ENCODE data around the gene IGSF21. TPM values are rescaled to one million over a fixed set of nuclear protein-coding genes. Genes with fewer than 3 reads are reported as not detected.

Gene IGSF21
- total RNA-seq, 2 experiments from 2014 or later = not detected

DNA sequence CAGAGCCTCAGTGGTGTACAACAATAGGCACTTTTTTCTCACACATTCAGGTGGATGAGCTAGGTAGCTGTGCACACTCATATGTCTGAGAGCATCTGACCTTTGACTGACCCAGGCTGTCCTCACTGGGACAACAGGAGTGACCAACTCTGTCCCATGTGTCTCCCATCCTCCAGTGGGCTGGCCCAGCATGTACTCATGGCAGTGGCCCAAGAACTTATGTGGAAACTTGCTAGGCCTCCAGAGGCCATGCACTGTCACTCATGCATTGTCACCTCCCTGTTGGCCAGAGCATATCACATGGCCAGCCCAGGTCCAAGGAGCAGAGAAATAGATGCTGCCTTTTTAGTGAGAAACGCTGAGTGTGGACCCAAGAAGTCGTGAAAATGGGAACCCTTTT lies 158.8 kb downstream of the IGSF21 start:
- POLR2A ChIA-PET = no interaction called here
- no peak for DNase-seq
- Histone ChIP-seq H3K36me3 (ENCODE audit: insufficient read depth, low read length) (no peaks in the 10 kb centered on the region), H3K27ac (ENCODE audit: low read depth in 1 of 2, low read length in 2 of 2) (no peak overlapping the region), H3K9me3 (ENCODE audit: control insufficient read depth in 1 of 2, insufficient read depth in 1 of 2, low read length in 2 of 2) (peaks cover 0 to 4% of the 10 kb centered on the region in 2 experiments), H3K4me3 (ENCODE audit: low read length) (no peak overlapping the region), H3K4me1 (ENCODE audit: insufficient read depth, low read length) (no peaks in the 10 kb centered on the region), H3K27me3 (ENCODE audit: control insufficient read depth in 1 of 2, insufficient read depth in 2 of 2, low read length in 2 of 2) (peaks cover 0 to 2% of the 10 kb centered on the region in 2 experiments)
- intact Hi-C loops (cut with DNase I, micrococcal nuclease) = no loop called here
- H3K9me3 Mint-ChIP-seq = no peaks in the 10 kb centered on the region
- H3K27ac Mint-ChIP-seq = no peak overlapping the region
- no peak for ATAC-seq (ENCODE audit: poor library complexity)
- no peaks in the 10 kb centered on the region for H3K4me1 Mint-ChIP-seq (ENCODE audit: low read depth)
- TF ChIP-seq, protein P1, sequence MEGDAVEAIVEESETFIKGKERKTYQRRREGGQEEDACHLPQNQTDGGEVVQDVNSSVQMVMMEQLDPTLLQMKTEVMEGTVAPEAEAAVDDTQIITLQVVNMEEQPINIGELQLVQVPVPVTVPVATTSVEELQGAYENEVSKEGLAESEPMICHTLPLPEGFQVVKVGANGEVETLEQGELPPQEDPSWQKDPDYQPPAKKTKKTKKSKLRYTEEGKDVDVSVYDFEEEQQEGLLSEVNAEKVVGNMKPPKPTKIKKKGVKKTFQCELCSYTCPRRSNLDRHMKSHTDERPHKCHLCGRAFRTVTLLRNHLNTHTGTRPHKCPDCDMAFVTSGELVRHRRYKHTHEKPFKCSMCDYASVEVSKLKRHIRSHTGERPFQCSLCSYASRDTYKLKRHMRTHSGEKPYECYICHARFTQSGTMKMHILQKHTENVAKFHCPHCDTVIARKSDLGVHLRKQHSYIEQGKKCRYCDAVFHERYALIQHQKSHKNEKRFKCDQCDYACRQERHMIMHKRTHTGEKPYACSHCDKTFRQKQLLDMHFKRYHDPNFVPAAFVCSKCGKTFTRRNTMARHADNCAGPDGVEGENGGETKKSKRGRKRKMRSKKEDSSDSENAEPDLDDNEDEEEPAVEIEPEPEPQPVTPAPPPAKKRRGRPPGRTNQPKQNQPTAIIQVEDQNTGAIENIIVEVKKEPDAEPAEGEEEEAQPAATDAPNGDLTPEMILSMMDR (IDR thresholded peaks at IDR 0.05) = no peak
- H3K36me3 Mint-ChIP-seq (ENCODE audit: low read depth) = no peaks in the 10 kb centered on the region
- CTCF ChIA-PET = no interaction called here
- no peak overlapping the region for H3K4me3 Mint-ChIP-seq
- H3K27me3 Mint-ChIP-seq = peaks cover 33% of the 10 kb centered on the region

DNA sequence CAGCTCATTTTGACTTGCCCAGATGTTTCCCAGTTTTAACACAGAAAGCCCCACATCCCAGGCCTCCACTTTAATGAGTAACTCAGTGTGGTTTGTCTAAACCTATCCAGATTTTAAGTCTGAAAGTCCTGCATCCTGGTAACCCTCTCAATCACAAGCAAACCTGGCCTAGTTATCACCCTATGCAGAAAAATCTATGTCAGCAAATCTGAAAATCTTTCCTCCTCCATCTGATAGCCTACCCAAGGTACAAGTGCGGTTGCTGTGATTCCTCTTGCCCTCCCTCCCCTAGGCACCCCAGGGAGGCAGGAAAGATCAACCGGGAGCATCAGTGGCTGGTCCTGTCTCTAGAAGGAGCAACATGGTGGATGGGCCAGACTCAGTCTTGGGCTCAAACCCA lies 163.7 kb downstream of the IGSF21 start:
- no peaks in the 10 kb centered on the region for H3K9me3 ChIP-seq (ENCODE audit: control insufficient read depth in 1 of 2, insufficient read depth in 1 of 2, low read length in 2 of 2)
- H3K27ac ChIP-seq (ENCODE audit: low read depth in 1 of 2, low read length in 2 of 2) = no peak overlapping the region
- POLR2A ChIA-PET = no interaction called here
- DNase-seq (no peak), ATAC-seq (ENCODE audit: poor library complexity) (no peak)
- TF ChIP-seq, protein P1 (IDR thresholded peaks at IDR 0.05) = no peak
- Mint-ChIP-seq H3K4me3 (no peak overlapping the region), H3K9me3 (no peaks in the 10 kb centered on the region), H3K27ac (no peak overlapping the region), H3K27me3 (peaks cover 27% of the 10 kb centered on the region), H3K4me1 (ENCODE audit: low read depth) (no peaks in the 10 kb centered on the region), H3K36me3 (ENCODE audit: low read depth) (no peaks in the 10 kb centered on the region)
- no peaks in the 10 kb centered on the region for H3K36me3 ChIP-seq (ENCODE audit: insufficient read depth, low read length)
- intact Hi-C loops (cut with DNase I, micrococcal nuclease) = no loop called here
- H3K4me1 ChIP-seq (ENCODE audit: insufficient read depth, low read length) = no peaks in the 10 kb centered on the region
- peaks cover 0 to 7% of the 10 kb centered on the region in 2 experiments for H3K27me3 ChIP-seq (ENCODE audit: control insufficient read depth in 1 of 2, insufficient read depth in 2 of 2, low read length in 2 of 2)
- no peak overlapping the region for H3K4me3 ChIP-seq (ENCODE audit: low read length)
- CTCF ChIA-PET = no interaction called here

DNA sequence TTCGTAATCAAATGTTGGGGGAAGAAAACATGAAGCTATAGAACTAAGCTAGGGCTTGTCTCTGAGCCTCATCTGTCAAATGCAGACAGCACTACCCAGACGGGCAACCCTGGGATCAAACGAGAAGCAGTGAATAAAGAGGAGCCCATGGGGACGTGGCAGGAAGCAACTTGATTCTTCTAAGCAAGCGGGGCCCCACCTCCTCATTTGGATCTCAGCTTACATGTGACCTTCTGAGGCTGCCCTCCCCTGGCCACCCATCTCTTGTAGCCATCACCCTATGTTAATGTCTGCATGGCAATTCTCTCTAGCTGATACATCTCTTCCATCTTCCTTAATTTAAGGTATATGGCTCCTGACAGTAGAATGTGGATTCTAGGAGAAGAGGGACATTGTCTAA lies 171.3 kb downstream of the IGSF21 start:
- no peak overlapping the region for H3K4me3 ChIP-seq (ENCODE audit: low read length)
- no peak overlapping the region for H3K27ac ChIP-seq (ENCODE audit: low read depth in 1 of 2, low read length in 2 of 2)
- H3K9me3 Mint-ChIP-seq = no peaks in the 10 kb centered on the region
- intact Hi-C loops (cut with DNase I, micrococcal nuclease) = no loop called here
- H3K9me3 ChIP-seq (ENCODE audit: control insufficient read depth in 1 of 2, insufficient read depth in 1 of 2, low read length in 2 of 2) = peaks cover 0 to 10% of the 10 kb centered on the region in 2 experiments
- no peaks in the 10 kb centered on the region for H3K4me1 Mint-ChIP-seq (ENCODE audit: low read depth)
- no peak overlapping the region for H3K27ac Mint-ChIP-seq
- TF ChIP-seq, protein P1 (IDR thresholded peaks at IDR 0.05) = no peak
- H3K4me3 Mint-ChIP-seq = no peak overlapping the region
- no peaks in the 10 kb centered on the region for H3K4me1 ChIP-seq (ENCODE audit: insufficient read depth, low read length)
- ChIA-PET CTCF (no interaction called here), POLR2A (no interaction called here)
- H3K36me3 Mint-ChIP-seq (ENCODE audit: low read depth) = no peaks in the 10 kb centered on the region
- no peaks in the 10 kb centered on the region for H3K36me3 ChIP-seq (ENCODE audit: insufficient read depth, low read length)
- ATAC-seq (ENCODE audit: poor library complexity) (no peak), DNase-seq (no peak)
- peaks cover 37% of the 10 kb centered on the region for H3K27me3 Mint-ChIP-seq
- H3K27me3 ChIP-seq (ENCODE audit: control insufficient read depth in 1 of 2, insufficient read depth in 2 of 2, low read length in 2 of 2) = peaks cover 0 to 5% of the 10 kb centered on the region in 2 experiments

Measured in CD4-positive, alpha-beta T cell (primary cell).